HEK293 (cell line): Measurements from ENCODE around the gene WBP1.

ENCODE experiments used
- ATF2 ChIP-seq: fragments of 450-650 bp; formaldehyde crosslinking; IDR thresholded peaks from 2 replicates; pipeline ENCODE4 v1.5.1; 2016; ENCODE audit warnings: missing biosample characterization, missing genetic modification characterization, low read depth
- FEZF1 ChIP-seq: fragments of 450-650 bp; formaldehyde crosslinking; IDR thresholded peaks from 2 replicates; pipeline ENCODE4 v1.5.1; 2016; ENCODE audit warnings: missing biosample characterization, missing genetic modification characterization
- GLIS1 ChIP-seq: fragments of 450-650 bp; formaldehyde crosslinking; IDR thresholded peaks from 2 replicates; pipeline ENCODE4 v1.5.1; 2016; ENCODE audit warnings: missing biosample characterization, missing genetic modification characterization
- KLF16 ChIP-seq: fragments of 450-650 bp; formaldehyde crosslinking; IDR thresholded peaks from 2 replicates; pipeline ENCODE4 v1.5.1; 2017; ENCODE audit warnings: missing biosample characterization, missing genetic modification characterization
- KLF8 ChIP-seq: fragments of 450-650 bp; formaldehyde crosslinking; IDR thresholded peaks from 2 replicates; pipeline ENCODE4 v1.5.1; 2016; ENCODE audit warnings: missing biosample characterization, missing genetic modification characterization
- MYNN ChIP-seq: fragments of 450-650 bp; formaldehyde crosslinking; IDR thresholded peaks from 2 replicates; pipeline ENCODE4 v1.5.1; 2016; ENCODE audit warnings: missing biosample characterization, missing genetic modification characterization, borderline replicate concordance
- MZF1 ChIP-seq: fragments of 450-650 bp; formaldehyde crosslinking; IDR thresholded peaks from 2 replicates; pipeline ENCODE4 v1.5.1; 2017; ENCODE audit warnings: missing biosample characterization, missing genetic modification characterization, borderline replicate concordance
- OSR2 ChIP-seq: fragments of 450-650 bp; formaldehyde crosslinking; IDR thresholded peaks from 2 replicates; pipeline ENCODE4 v1.5.1; 2016; ENCODE audit warnings: missing biosample characterization, missing genetic modification characterization
- PRDM4 ChIP-seq: fragments of 450-650 bp; formaldehyde crosslinking; IDR thresholded peaks from 2 replicates; pipeline ENCODE4 v1.5.1; 2017; ENCODE audit warnings: missing biosample characterization, missing genetic modification characterization
- SALL2 ChIP-seq: fragments of 450-650 bp; formaldehyde crosslinking; IDR thresholded peaks from 2 replicates; pipeline ENCODE4 v1.5.0; 2017; ENCODE audit warnings: missing biosample characterization, mild to moderate bottlenecking, missing genetic modification characterization, borderline replicate concordance
- SCRT1 ChIP-seq: fragments of 450-650 bp; formaldehyde crosslinking; IDR thresholded peaks from 2 replicates; pipeline ENCODE4 v1.5.1; 2016; ENCODE audit warnings: missing biosample characterization, missing genetic modification characterization, borderline replicate concordance
- SP3 ChIP-seq: fragments of 450-650 bp; formaldehyde crosslinking; IDR thresholded peaks from 2 replicates; pipeline ENCODE4 v1.5.1; 2016; ENCODE audit warnings: missing biosample characterization, missing genetic modification characterization
- ZBTB1 ChIP-seq: fragments of 450-650 bp; formaldehyde crosslinking; IDR thresholded peaks from 2 replicates; pipeline ENCODE4 v1.5.1; 2016; ENCODE audit warnings: missing biosample characterization, missing genetic modification characterization
- ZBTB7A ChIP-seq: fragments of 450-650 bp; formaldehyde crosslinking; IDR thresholded peaks from 2 replicates; pipeline ENCODE4 v1.5.1; 2016; ENCODE audit warnings: low read depth, missing biosample characterization, missing genetic modification characterization
- ZFHX2 ChIP-seq: fragments of 450-650 bp; formaldehyde crosslinking; conservative IDR thresholded peaks from 2 replicates; pipeline ENCODE4 v1.5.1; 2016; ENCODE audit warnings: missing biosample characterization, missing genetic modification characterization
- ZNF19 ChIP-seq: fragments of 450-650 bp; formaldehyde crosslinking; IDR thresholded peaks from 2 replicates; pipeline ENCODE4; 2016; ENCODE audit warnings: missing biosample characterization, missing genetic modification characterization, low read depth
- ZNF311 ChIP-seq: fragments of 450-650 bp; formaldehyde crosslinking; IDR thresholded peaks from 2 replicates; pipeline ENCODE4 v1.5.1; 2017; ENCODE audit warnings: missing biosample characterization, missing genetic modification characterization, borderline replicate concordance
- ZNF324 ChIP-seq: fragments of 450-650 bp; formaldehyde crosslinking; IDR thresholded peaks from 2 replicates; pipeline ENCODE4 v1.5.1; 2016; ENCODE audit warnings: missing biosample characterization, missing genetic modification characterization
- ZNF335 ChIP-seq: fragments of 450-650 bp; formaldehyde crosslinking; conservative IDR thresholded peaks from 2 replicates; pipeline ENCODE4 v1.5.1; 2016; ENCODE audit warnings: missing biosample characterization, missing genetic modification characterization
- ZNF366 ChIP-seq: fragments of 450-650 bp; formaldehyde crosslinking; conservative IDR thresholded peaks from 2 replicates; pipeline ENCODE4 v1.5.1; 2016; ENCODE audit warnings: missing biosample characterization, missing genetic modification characterization
- ZNF398 ChIP-seq: fragments of 450-650 bp; formaldehyde crosslinking; IDR thresholded peaks from 2 replicates; pipeline ENCODE4 v1.5.1; 2017; ENCODE audit warnings: missing biosample characterization, missing genetic modification characterization
- ZNF549 ChIP-seq: fragments of 450-650 bp; IDR thresholded peaks from 2 replicates; pipeline ENCODE4 v1.5.1; 2018; ENCODE audit warnings: missing biosample characterization, missing genetic modification characterization, mild to moderate bottlenecking, inconsistent platforms, moderate library complexity
- ZNF629 ChIP-seq: fragments of 450-650 bp; formaldehyde crosslinking; IDR thresholded peaks from 2 replicates; pipeline ENCODE4 v1.5.1; 2017; ENCODE audit warnings: missing biosample characterization, missing genetic modification characterization
- ZNF677 ChIP-seq: fragments of 450-650 bp; IDR thresholded peaks from 2 replicates; pipeline ENCODE4 v1.5.0; 2018; ENCODE audit warnings: missing biosample characterization, mild to moderate bottlenecking, missing genetic modification characterization, moderate library complexity
- ZNF704 ChIP-seq: fragments of 450-650 bp; formaldehyde crosslinking; IDR thresholded peaks from 2 replicates; pipeline ENCODE4 v1.5.1; 2016; ENCODE audit warnings: missing biosample characterization, missing genetic modification characterization
- TF ChIP-seq, protein P1 (sequence below): fragments of 450-650 bp; formaldehyde crosslinking; IDR thresholded peaks from 2 replicates; pipeline ENCODE4 v1.5.1; 2016; ENCODE audit warnings: missing biosample characterization, missing genetic modification characterization
- TF ChIP-seq, protein P2 (sequence below): fragments of 450-650 bp; formaldehyde crosslinking; IDR thresholded peaks from 2 replicates; pipeline ENCODE4 v1.5.1; 2016; ENCODE audit warnings: missing biosample characterization, missing genetic modification characterization
- TF ChIP-seq, protein P3 (sequence below): fragments of 450-650 bp; formaldehyde crosslinking; IDR thresholded peaks from 2 replicates; pipeline ENCODE4 v1.5.1; 2016; ENCODE audit warnings: missing biosample characterization, missing genetic modification characterization

Gene WBP1

DNA sequence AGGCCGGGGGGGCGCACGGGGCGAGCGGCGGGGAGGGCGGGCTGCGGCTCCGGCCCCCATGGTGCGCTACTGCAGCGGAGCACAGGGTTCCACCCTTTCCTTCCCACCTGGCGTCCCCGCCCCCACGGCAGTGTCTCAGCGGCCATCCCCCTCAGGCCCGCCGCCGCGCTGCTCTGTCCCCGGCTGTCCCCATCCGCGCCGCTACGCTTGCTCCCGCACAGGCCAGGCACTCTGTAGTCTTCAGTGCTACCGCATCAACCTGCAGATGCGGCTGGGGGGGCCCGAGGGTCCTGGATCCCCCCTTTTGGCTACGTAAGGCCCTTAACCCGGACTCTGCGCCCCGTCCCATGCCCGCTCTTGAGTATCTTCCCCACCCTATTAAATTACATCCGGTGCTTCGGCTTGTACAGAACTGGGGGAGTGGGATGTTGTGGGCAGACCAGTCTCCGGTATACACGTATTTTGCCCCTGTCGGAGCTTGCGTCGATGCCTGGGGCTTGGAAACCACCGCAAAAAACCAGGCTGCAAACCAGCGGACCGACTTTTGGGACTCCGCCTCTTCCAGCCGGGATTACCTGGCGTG lies 598 bp upstream of the WBP1 start (continued):
- TF ChIP-seq SP3 (tag by site-specific recombination) (peak; percentile 36), GLIS1 (tag by site-specific recombination) (peak; percentile 52), ZNF398 (tag by site-specific recombination) (peak; percentile 69; the same call in 1 of the 2 replicates), ZNF549 (tag by site-specific recombination) (no peak), ZNF366 (tag by site-specific recombination) (no peak), KLF16 (tag by site-specific recombination) (peak; percentile 62; the same call in 1 of the 2 replicates), ZBTB1 (tag by site-specific recombination) (no peak), SCRT1 (tag by site-specific recombination) (no peak), ZNF311 (no peak), ZFHX2 (tag by site-specific recombination) (peak; percentile 80), ZNF19 (no peak), ZNF704 (tag by site-specific recombination) (no peak), ZNF335 (peak; percentile 92), ATF2 (tag by site-specific recombination) (no peak), PRDM4 (tag by site-specific recombination) (peak; percentile 59), MZF1 (peak; percentile 51; the same call in 1 of the 2 replicates), FEZF1 (tag by site-specific recombination) (peak; percentile 80), OSR2 (tag by site-specific recombination) (peak; percentile 26; the same call in 1 of the 2 replicates), MYNN (tag by site-specific recombination) (no peak), KLF8 (tag by site-specific recombination) (peak; percentile 56; the same call in 1 of the 2 replicates), ZNF677 (no peak), SALL2 (tag by site-specific recombination) (no peak), ZBTB7A (tag by site-specific recombination) (0 out of 2 replicates have a peak, but pooled peaks have one; percentile 65), ZNF629 (tag by site-specific recombination) (peak; percentile 94; the same call in 1 of the 2 replicates), ZNF324 (no peak)
- TF ChIP-seq, protein P1, sequence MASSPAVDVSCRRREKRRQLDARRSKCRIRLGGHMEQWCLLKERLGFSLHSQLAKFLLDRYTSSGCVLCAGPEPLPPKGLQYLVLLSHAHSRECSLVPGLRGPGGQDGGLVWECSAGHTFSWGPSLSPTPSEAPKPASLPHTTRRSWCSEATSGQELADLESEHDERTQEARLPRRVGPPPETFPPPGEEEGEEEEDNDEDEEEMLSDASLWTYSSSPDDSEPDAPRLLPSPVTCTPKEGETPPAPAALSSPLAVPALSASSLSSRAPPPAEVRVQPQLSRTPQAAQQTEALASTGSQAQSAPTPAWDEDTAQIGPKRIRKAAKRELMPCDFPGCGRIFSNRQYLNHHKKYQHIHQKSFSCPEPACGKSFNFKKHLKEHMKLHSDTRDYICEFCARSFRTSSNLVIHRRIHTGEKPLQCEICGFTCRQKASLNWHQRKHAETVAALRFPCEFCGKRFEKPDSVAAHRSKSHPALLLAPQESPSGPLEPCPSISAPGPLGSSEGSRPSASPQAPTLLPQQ (tag by site-specific recombination), result peak; percentile 55; the same call in 1 of the 2 replicates
- TF ChIP-seq, protein P2, sequence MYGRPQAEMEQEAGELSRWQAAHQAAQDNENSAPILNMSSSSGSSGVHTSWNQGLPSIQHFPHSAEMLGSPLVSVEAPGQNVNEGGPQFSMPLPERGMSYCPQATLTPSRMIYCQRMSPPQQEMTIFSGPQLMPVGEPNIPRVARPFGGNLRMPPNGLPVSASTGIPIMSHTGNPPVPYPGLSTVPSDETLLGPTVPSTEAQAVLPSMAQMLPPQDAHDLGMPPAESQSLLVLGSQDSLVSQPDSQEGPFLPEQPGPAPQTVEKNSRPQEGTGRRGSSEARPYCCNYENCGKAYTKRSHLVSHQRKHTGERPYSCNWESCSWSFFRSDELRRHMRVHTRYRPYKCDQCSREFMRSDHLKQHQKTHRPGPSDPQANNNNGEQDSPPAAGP (tag by site-specific recombination), result peak; percentile 75
- TF ChIP-seq, protein P3, sequence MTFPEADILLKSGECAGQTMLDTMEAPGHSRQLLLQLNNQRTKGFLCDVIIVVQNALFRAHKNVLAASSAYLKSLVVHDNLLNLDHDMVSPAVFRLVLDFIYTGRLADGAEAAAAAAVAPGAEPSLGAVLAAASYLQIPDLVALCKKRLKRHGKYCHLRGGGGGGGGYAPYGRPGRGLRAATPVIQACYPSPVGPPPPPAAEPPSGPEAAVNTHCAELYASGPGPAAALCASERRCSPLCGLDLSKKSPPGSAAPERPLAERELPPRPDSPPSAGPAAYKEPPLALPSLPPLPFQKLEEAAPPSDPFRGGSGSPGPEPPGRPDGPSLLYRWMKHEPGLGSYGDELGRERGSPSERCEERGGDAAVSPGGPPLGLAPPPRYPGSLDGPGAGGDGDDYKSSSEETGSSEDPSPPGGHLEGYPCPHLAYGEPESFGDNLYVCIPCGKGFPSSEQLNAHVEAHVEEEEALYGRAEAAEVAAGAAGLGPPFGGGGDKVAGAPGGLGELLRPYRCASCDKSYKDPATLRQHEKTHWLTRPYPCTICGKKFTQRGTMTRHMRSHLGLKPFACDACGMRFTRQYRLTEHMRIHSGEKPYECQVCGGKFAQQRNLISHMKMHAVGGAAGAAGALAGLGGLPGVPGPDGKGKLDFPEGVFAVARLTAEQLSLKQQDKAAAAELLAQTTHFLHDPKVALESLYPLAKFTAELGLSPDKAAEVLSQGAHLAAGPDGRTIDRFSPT, result no peak
